Measurements from ENCODE around the gene DHX35.

DNA sequence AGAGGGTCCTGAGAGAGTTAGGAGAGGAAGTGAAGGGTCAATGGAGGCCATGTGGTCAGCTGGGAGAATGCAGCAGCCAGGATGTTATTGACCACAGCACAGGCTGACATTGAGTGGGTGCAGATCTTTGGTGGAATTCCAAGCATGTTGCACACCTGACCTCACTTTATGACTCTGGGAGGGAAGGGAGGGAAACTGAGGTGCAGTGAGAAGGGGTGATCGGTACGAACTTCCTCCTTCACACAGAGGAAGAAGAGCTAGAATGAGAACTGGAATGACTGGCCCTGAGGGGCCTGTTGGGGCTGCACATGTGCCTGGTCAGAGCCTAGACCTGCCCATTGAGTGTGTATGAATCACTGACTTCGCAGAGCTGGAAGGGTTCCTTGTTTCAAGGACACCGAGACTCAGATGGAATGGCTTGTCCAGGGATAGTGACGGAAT is 26.2 kb upstream of the DHX35 start:
- no peak for TF ChIP-seq ZBTB21 (tag by site-specific recombination; IDR thresholded peaks at IDR 0.05)
- TF ChIP-seq ZNF366 (tag by site-specific recombination; conservative IDR thresholded peaks at IDR 0.05), result no peak
- TF ChIP-seq, protein P1, sequence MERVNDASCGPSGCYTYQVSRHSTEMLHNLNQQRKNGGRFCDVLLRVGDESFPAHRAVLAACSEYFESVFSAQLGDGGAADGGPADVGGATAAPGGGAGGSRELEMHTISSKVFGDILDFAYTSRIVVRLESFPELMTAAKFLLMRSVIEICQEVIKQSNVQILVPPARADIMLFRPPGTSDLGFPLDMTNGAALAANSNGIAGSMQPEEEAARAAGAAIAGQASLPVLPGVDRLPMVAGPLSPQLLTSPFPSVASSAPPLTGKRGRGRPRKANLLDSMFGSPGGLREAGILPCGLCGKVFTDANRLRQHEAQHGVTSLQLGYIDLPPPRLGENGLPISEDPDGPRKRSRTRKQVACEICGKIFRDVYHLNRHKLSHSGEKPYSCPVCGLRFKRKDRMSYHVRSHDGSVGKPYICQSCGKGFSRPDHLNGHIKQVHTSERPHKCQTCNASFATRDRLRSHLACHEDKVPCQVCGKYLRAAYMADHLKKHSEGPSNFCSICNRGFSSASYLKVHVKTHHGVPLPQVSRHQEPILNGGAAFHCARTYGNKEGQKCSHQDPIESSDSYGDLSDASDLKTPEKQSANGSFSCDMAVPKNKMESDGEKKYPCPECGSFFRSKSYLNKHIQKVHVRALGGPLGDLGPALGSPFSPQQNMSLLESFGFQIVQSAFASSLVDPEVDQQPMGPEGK (tag by site-specific recombination; IDR thresholded peaks at IDR 0.05), result no peak
- TF ChIP-seq, protein P2, sequence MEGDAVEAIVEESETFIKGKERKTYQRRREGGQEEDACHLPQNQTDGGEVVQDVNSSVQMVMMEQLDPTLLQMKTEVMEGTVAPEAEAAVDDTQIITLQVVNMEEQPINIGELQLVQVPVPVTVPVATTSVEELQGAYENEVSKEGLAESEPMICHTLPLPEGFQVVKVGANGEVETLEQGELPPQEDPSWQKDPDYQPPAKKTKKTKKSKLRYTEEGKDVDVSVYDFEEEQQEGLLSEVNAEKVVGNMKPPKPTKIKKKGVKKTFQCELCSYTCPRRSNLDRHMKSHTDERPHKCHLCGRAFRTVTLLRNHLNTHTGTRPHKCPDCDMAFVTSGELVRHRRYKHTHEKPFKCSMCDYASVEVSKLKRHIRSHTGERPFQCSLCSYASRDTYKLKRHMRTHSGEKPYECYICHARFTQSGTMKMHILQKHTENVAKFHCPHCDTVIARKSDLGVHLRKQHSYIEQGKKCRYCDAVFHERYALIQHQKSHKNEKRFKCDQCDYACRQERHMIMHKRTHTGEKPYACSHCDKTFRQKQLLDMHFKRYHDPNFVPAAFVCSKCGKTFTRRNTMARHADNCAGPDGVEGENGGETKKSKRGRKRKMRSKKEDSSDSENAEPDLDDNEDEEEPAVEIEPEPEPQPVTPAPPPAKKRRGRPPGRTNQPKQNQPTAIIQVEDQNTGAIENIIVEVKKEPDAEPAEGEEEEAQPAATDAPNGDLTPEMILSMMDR (tag by site-specific recombination; IDR thresholded peaks at IDR 0.05), result no peak
- TF ChIP-seq, protein P3, sequence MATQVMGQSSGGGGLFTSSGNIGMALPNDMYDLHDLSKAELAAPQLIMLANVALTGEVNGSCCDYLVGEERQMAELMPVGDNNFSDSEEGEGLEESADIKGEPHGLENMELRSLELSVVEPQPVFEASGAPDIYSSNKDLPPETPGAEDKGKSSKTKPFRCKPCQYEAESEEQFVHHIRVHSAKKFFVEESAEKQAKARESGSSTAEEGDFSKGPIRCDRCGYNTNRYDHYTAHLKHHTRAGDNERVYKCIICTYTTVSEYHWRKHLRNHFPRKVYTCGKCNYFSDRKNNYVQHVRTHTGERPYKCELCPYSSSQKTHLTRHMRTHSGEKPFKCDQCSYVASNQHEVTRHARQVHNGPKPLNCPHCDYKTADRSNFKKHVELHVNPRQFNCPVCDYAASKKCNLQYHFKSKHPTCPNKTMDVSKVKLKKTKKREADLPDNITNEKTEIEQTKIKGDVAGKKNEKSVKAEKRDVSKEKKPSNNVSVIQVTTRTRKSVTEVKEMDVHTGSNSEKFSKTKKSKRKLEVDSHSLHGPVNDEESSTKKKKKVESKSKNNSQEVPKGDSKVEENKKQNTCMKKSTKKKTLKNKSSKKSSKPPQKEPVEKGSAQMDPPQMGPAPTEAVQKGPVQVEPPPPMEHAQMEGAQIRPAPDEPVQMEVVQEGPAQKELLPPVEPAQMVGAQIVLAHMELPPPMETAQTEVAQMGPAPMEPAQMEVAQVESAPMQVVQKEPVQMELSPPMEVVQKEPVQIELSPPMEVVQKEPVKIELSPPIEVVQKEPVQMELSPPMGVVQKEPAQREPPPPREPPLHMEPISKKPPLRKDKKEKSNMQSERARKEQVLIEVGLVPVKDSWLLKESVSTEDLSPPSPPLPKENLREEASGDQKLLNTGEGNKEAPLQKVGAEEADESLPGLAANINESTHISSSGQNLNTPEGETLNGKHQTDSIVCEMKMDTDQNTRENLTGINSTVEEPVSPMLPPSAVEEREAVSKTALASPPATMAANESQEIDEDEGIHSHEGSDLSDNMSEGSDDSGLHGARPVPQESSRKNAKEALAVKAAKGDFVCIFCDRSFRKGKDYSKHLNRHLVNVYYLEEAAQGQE (tag by site-specific recombination; IDR thresholded peaks at IDR 0.05), result no peak

Data from HEK293 (cell line).